Dedifferentiated amniotic fluid mesenchymal stem cell (primary cell): Measurements from ENCODE around the gene SSX3.
"Not testable (repeated sequence)": the region's sequence is repeated elsewhere in the genome, so short reads cannot be mapped to it uniquely, and the experiment has no call there.

Source experiments
- DNase-seq: peaks from one replicate; pipeline ENCODE4 v3.0.0-alpha.2; 2016; ENCODE audit errors: extremely low spot score

SSX3 gene

GRCh38 chrX:48356315-48357094, at the start of gene SSX3:
Gene SSX3, minus strand, starts transcription at chrX:48356703. Its CDS starts 1,454 bp downstream, at chrX:48355249.
- DNase-seq, result not testable (repeated sequence)

- peak; percentile 1 for DNase-seq
Measured at GRCh38 chrX:48397825-48398224, 41.3 kb upstream of the SSX3 start.

GRCh38 chrX:48396931-48397330, 40.4 kb upstream of the SSX3 start:
- not testable (repeated sequence) for DNase-seq

GRCh38 chrX:48383239-48383638, 26.7 kb upstream of the SSX3 start, which contains the start of gene SSX4:
Gene SSX4, plus strand, starts transcription at chrX:48383539. Its CDS starts 515 bp downstream, at chrX:48384054.
- not testable (repeated sequence) for DNase-seq

GRCh38 chrX:48370408-48370807, 13.9 kb upstream of the SSX3 start:
- not testable (repeated sequence) for DNase-seq

GRCh38 chrX:48367717-48368408, 11.4 kb upstream of the SSX3 start:
- DNase-seq, result not testable (repeated sequence)

GRCh38 chrX:48359281-48359680, 2.8 kb upstream of the SSX3 start:
- DNase-seq, result not testable (repeated sequence)

- DNase-seq, result no peak
Measured at GRCh38 chrX:48357681-48358080, 1.2 kb upstream of the SSX3 start.

- not testable (repeated sequence) for DNase-seq
Measured at GRCh38 chrX:48346059-48346458, 10.4 kb downstream of the SSX3 start.

GRCh38 chrX:48313996-48314395, 42.5 kb downstream of the SSX3 start:
- not testable (repeated sequence) for DNase-seq

- DNase-seq, result no peak
Measured at GRCh38 chrX:48306175-48306574, 50.3 kb downstream of the SSX3 start.
